BLaER1 treated with 17β-estradiol and CSF1 and Interleukin-3, amounts not matched to agents 10 nM and 100 nM (cell line): ENCODE results near the gene TFCP2L1.

ENCODE experiments used
- H3K27ac ChIP-seq, 11 experiments: shearing (Covaris generic); formaldehyde crosslinking; 2 replicates each; pipeline ENCODE4 v1.8.1; 2022
- H3K27me3 ChIP-seq, 11 experiments: shearing (Covaris generic); formaldehyde crosslinking; 2 replicates each; pipeline ENCODE4 v1.8.1; 2022
- H3K36me3 ChIP-seq, 11 experiments: shearing (Covaris generic); formaldehyde crosslinking; 2 replicates each; pipeline ENCODE4 v1.8.1; 2022
- H3K4me1 ChIP-seq, 10 experiments: shearing (Covaris generic); formaldehyde crosslinking; 2 replicates each; pipeline ENCODE4 v1.8.1; 2022
- H3K4me2 ChIP-seq, 11 experiments: shearing (Covaris generic); formaldehyde crosslinking; 2 replicates each; pipeline ENCODE4 v1.8.1; 2022
- H3K4me3 ChIP-seq, 10 experiments: shearing (Covaris generic); formaldehyde crosslinking; 2 replicates each; pipeline ENCODE4 v1.8.1; 2022
- H3K9ac ChIP-seq, 11 experiments: shearing (Covaris generic); formaldehyde crosslinking; 2 replicates each; pipeline ENCODE4 v1.8.1; 2022
- H3K9me3 ChIP-seq, 11 experiments: shearing (Covaris generic); formaldehyde crosslinking; replicated peaks in 1 of 11; 2 replicates each; pipeline ENCODE4 v1.8.1; 2022
- H4K20me1 ChIP-seq, 11 experiments: shearing (Covaris generic); formaldehyde crosslinking; 2 replicates each; pipeline ENCODE4 v1.8.1; 2022
- Cebpa-rat ChIP-seq, 11 experiments: shearing (Covaris generic); IDR thresholded peaks; 2 replicates each; pipeline ENCODE4 v1.8.1; 2022

TFCP2L1 gene

DNA sequence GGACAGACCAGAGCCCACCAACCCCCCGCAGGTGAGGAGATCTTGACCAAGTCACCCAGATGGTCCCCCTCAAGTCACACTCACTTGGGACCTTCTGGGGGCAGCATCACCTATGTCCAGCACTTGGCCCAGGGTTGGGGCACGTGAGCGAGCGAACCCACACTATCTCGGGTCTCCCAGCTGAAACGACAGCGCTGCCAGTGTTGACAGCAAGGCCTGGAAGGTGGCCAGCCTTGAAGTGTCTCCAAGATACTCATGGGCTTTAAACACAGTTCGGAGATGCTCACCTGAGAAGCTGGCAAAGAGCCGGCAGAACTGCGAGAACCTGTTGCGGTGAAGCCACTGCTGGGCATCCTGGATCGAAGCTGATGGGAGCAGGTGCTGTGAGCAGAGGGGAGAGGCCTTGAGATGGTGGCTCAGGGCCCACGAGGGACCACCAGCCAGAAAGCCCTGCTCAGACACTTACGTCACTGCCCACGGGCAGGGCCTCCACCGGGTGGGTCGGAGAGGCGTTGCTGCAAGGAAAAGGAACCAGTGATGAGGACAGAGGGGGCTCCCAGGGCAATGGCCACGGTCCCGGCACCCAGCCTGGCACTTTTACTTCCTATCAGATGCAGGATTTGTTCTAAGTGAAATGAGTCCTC is 47.5 kb downstream of the TFCP2L1 start:
- H3K27ac ChIP-seq = no peak overlapping the region
- H3K9ac ChIP-seq = no peak overlapping the region
- H3K9me3 ChIP-seq = no peaks in the 10 kb centered on the region

DNA sequence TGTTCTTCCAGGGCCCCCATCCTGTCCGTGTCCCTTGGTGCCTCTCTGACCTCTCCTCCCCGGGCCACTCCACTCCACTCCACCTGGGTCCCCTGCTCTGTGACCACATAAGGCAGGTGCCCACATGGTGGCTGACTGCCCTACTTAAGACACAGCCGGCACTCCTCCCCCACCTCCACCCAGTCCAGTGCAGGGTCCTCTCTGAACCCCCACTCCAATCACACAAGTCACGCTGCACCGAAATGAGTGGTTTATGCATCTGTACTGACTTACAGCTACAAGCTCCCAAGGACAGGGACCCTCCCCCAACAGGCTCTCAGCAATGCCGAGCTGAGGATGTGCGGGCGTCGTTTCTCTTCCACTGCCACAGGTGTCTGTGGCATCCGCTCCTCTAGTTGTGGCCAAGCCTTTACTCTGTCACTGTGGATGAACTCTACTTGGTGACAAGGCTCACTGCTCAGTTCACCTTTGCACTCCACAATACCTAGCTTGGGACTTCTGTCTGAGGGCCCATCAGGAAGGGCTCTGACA is 48.3 kb downstream of the TFCP2L1 start:
- Histone ChIP-seq H4K20me1 (no peaks in the 10 kb centered on the region), H3K4me1 (no peaks in the 10 kb centered on the region), H3K27me3 (no peaks in the 10 kb centered on the region), H3K36me3 (no peaks in the 10 kb centered on the region), H3K27ac (no peak overlapping the region), H3K9me3 (no peaks in the 10 kb centered on the region), H3K4me3 (no peak overlapping the region), H3K9ac (no peak overlapping the region), H3K4me2 (no peak overlapping the region)
- TF ChIP-seq Cebpa-rat (IDR thresholded peaks at IDR 0.05) = no peak

More for the DNA sequence above, 47.5 kb downstream of the TFCP2L1 start:
- Histone ChIP-seq H3K4me3 (no peak overlapping the region), H3K4me2 (no peak overlapping the region), H3K27me3 (no peaks in the 10 kb centered on the region), H3K36me3 (no peaks in the 10 kb centered on the region), H4K20me1 (no peaks in the 10 kb centered on the region), H3K4me1 (no peaks in the 10 kb centered on the region)
- TF ChIP-seq Cebpa-rat (IDR thresholded peaks at IDR 0.05) = no peak

GRCh38 chr2:121236101-121236640 is 48.8 kb downstream of the TFCP2L1 start:
- H3K9ac ChIP-seq = no peak overlapping the region
- no peak overlapping the region for H3K4me2 ChIP-seq
- H3K27ac ChIP-seq = no peak overlapping the region
- H3K4me1 ChIP-seq = no peaks in the 10 kb centered on the region
- no peaks in the 10 kb centered on the region for H3K9me3 ChIP-seq
- no peaks in the 10 kb centered on the region for H4K20me1 ChIP-seq
- no peaks in the 10 kb centered on the region for H3K36me3 ChIP-seq
- no peak for TF ChIP-seq Cebpa-rat (IDR thresholded peaks at IDR 0.05)
- no peak overlapping the region for H3K4me3 ChIP-seq
- H3K27me3 ChIP-seq = no peaks in the 10 kb centered on the region

GRCh38 chr2:121235542-121235941 is 49.5 kb downstream of the TFCP2L1 start:
- no peaks in the 10 kb centered on the region for H3K36me3 ChIP-seq
- no peak overlapping the region for H3K9ac ChIP-seq
- TF ChIP-seq Cebpa-rat (IDR thresholded peaks at IDR 0.05) = no peak
- no peak overlapping the region for H3K4me2 ChIP-seq
- H3K27ac ChIP-seq = no peak overlapping the region
- no peak overlapping the region for H3K4me3 ChIP-seq
- H4K20me1 ChIP-seq = no peaks in the 10 kb centered on the region
- H3K27me3 ChIP-seq = no peaks in the 10 kb centered on the region
- no peaks in the 10 kb centered on the region for H3K4me1 ChIP-seq
- no peaks in the 10 kb centered on the region for H3K9me3 ChIP-seq

DNA sequence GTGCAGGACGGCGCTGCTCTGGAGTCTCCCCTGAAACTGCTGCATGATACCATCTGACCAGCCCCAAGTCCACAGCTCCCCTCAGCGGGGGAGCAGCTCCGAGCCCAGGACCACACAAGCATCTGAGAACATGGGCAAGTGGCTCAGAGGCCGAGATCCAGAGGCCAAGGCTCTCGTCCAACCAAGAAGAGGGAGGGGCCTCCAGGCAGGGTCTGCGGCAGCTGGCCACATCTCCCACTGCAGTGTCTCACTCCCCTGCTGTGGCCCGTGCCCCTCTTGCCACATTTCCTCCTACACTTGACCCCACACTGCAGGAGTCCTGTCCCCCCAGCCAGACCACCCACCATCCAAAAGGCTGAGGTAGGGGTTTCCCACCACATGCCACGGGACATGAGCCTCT is 50.2 kb downstream of the TFCP2L1 start:
- no peaks in the 10 kb centered on the region for H3K27me3 ChIP-seq
- no peak overlapping the region for H3K4me2 ChIP-seq
- no peak for TF ChIP-seq Cebpa-rat (IDR thresholded peaks at IDR 0.05)
- no peak overlapping the region for H3K9ac ChIP-seq
- no peak overlapping the region for H3K27ac ChIP-seq
- H3K36me3 ChIP-seq = no peaks in the 10 kb centered on the region
- no peaks in the 10 kb centered on the region for H4K20me1 ChIP-seq
- no peaks in the 10 kb centered on the region for H3K9me3 ChIP-seq
- no peak overlapping the region for H3K4me3 ChIP-seq
- no peaks in the 10 kb centered on the region for H3K4me1 ChIP-seq

DNA sequence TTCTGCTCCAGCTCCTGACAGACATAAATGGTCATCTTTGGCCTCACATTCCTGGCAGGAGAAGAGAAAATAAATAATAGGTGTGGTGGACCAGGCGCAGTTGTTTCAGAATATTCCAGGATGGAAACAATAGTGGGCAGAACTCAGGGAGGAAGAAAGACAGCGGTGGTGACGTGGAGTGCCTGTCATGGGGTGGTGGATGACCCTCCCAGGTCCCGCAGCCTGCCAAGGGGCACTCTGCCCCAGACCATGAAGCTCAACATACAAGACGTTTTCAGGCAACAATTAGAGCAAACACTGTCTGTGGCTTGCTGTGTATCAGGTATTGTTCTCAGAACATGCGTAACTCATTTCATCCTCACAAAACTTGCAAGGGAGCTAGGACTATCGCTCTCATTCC is 50.9 kb downstream of the TFCP2L1 start:
- Histone ChIP-seq H3K4me3 (no peak overlapping the region), H3K4me2 (no peak overlapping the region), H3K27me3 (no peaks in the 10 kb centered on the region), H3K9ac (no peak overlapping the region), H3K9me3 (no peaks in the 10 kb centered on the region), H3K4me1 (no peaks in the 10 kb centered on the region), H3K27ac (no peak overlapping the region), H4K20me1 (no peaks in the 10 kb centered on the region), H3K36me3 (no peaks in the 10 kb centered on the region)
- TF ChIP-seq Cebpa-rat (IDR thresholded peaks at IDR 0.05) = no peak

DNA sequence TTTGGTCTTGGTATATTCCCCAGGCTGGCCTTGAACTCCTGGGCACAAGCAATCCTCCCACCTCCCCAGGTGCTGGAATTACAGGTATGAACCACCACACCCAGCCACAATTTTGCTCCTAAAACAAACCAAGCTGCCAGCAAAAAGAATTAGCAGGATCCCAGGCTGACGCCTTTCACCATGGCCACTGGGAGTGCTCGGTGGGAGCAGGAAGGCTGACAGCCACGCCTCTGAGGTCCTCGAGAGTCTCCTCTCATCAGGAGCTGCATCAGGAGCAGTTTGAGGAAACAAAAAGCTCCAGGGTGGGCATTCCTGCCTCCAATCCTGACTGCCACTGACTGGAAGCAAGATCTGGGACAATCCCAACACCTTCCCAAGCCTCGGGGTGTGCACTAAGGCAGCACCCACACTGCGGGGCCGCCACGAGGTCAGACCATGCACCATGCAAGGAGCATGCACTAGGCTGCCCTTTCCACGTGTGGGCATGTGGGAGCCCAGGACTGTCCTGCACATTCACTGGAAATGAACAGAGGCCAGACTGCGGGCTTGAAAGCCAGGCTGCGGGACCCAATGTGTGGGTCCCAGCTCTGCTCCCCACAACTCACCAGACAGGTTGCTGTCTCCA is 51.4 kb downstream of the TFCP2L1 start:
- Histone ChIP-seq H3K4me1 (no peaks in the 10 kb centered on the region), H3K27ac (no peak overlapping the region)

DNA sequence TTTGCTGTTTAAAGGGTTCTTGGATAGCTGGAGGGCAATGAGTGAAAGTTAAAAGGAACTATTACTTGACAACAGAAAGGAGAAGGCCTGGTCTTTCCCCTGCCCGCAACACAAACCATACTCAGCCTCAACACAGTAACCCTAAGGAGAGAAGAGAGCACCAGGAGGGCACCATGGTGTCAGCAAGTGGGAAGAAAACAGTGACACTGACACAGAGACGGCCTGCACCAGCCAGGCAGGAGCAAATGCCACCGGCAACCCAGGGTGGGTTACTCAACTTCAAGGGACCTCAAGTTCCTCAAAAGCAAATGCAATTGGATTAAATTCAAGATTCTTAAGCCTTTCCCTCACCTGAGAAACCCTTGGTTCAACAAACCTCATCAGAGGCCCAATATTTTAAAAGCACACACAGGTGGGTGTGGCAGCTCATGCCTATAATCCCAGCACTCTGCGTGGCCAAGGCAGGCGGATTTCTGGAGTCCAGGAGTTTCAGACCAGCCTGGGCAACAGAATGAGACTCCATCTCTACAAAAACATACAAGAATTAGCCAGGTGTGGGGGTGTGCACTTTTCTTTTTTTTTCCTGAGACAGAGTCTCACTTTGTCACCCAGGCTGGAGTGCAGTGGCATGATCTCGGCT is 52.3 kb downstream of the TFCP2L1 start:
- no peak overlapping the region for H3K27ac ChIP-seq
- H3K4me1 ChIP-seq = peaks cover 0 to 6% (median 5%) of the 10 kb centered on the region in 10 experiments; a peak in 7 of 20 replicates
- H3K4me2 ChIP-seq = no peak overlapping the region
- H3K36me3 ChIP-seq = no peaks in the 10 kb centered on the region
- H3K9me3 ChIP-seq = no peaks in the 10 kb centered on the region
- no peak overlapping the region for H3K9ac ChIP-seq
- no peak for TF ChIP-seq Cebpa-rat (IDR thresholded peaks at IDR 0.05)
- no peak overlapping the region for H3K4me3 ChIP-seq
- H4K20me1 ChIP-seq = no peaks in the 10 kb centered on the region
- H3K27me3 ChIP-seq = no peaks in the 10 kb centered on the region

More for the DNA sequence above, 51.4 kb downstream of the TFCP2L1 start:
- H4K20me1 ChIP-seq = no peaks in the 10 kb centered on the region
- H3K4me2 ChIP-seq = no peak overlapping the region
- no peak overlapping the region for H3K9ac ChIP-seq
- H3K4me3 ChIP-seq = no peak overlapping the region
- no peaks in the 10 kb centered on the region for H3K9me3 ChIP-seq
- no peak for TF ChIP-seq Cebpa-rat (IDR thresholded peaks at IDR 0.05)
- no peaks in the 10 kb centered on the region for H3K27me3 ChIP-seq
- H3K36me3 ChIP-seq = no peaks in the 10 kb centered on the region

DNA sequence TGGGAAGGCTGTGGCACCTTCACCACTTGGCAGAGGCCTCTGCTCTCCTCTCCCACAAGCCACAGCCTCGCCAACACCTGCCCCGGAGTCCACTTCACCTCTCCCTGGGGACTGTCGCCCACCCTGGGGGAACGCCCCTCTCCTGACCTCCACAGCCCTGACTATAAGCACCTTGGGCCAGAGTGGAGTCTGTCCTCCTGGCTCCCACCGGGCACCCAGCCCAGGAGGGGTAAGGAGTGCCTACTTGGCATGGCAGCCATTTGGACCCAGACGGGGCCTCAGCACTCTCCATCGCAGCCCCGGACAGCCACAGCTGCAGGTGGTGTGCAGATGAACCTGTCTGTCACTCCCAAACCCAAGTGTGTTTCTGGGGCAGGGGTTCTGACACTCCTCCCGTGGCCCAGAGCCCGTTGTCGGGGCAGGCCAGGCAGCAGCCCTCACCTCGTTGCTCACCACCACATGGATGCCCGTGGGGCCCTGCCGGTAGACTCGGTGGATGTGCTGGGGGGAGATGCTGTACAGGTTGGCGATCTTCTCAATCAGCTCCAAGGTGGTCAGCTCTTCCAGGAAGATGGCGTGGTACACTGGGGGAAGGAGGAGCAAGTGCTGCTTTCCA is 53.5 kb downstream of the TFCP2L1 start:
- no peak overlapping the region for H3K9ac ChIP-seq

More for the DNA sequence above, 53.5 kb downstream of the TFCP2L1 start:
- Histone ChIP-seq H4K20me1 (no peaks in the 10 kb centered on the region), H3K4me3 (no peak overlapping the region), H3K4me2 (no peak overlapping the region), H3K36me3 (no peaks in the 10 kb centered on the region), H3K9me3 (no peaks in the 10 kb centered on the region), H3K27me3 (no peaks in the 10 kb centered on the region), H3K27ac (no peak overlapping the region), H3K4me1 (peaks cover 0 to 8% (median 6%) of the 10 kb centered on the region in 10 experiments; a peak in 7 of 20 replicates)
- no peak for TF ChIP-seq Cebpa-rat (IDR thresholded peaks at IDR 0.05)
